Measurements from ENCODE around the gene TRIM26.
A peak's percentile ranks its signal among the peaks of the same experiment; 100 is the strongest.
"Not testable (repeated sequence)": the region's sequence is repeated elsewhere in the genome, so short reads cannot be mapped to it uniquely, and the experiment has no call there.

Gene TRIM26

DNA sequence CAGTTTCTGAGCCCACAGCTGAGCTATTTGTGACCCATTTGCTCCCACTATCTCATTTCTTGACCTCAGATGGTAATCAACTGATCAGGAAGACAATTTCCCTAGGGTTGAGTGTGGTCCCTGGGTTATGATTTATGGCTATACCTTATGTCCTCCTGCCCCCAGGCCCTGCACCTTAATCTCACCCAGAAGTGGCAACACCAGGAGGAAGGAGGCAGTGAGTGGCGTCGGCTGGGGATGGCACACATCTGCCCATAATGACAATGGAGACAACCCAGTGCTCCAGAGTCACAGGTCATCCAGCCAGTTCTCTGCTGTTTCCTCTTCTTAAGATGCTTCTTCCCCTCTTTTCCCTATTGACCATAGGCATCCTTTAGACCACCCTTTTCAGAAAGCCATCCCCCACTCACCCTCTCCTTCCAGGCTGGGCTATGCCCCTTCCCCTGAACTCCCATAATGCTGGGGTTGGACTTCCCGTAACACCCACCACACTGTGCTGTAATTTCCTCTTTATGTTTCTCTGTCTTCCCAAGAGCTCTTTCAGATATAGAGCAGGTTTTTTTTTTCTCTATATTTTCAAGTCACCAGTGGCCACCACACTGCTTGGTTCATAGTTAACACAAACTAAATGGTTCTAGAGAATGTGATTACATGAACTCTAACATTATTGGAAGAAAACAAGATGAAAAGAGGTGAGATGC is 60.1 kb downstream of the TRIM26 start:
- peak in 1 of 2 experiments; percentile 14 for DNase-seq

- no peak for DNase-seq
Observed at GRCh38 chr6:30152016-30152673, 61.1 kb downstream of the TRIM26 start.

DNA sequence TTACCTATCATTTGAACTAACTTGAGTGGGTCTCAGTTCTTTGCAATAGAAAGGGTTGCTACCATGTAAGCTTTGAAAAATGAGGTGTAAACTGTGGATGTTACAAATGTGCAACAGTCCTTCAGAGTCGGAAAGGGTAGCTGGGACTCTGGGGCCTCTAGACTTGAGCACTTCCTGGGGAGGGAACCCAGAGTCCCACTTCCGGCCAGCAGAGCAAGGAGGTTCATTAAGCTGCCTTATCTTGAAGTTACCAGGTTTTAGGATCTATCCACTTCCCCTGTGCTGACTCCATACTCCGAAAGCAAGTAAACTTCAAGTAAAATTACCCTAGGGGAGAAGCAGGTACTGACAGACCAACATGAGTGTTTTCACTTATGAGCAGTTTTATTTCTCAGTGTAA is 61.6 kb downstream of the TRIM26 start:
- DNase-seq, result peak; percentile 78 to 82

DNA sequence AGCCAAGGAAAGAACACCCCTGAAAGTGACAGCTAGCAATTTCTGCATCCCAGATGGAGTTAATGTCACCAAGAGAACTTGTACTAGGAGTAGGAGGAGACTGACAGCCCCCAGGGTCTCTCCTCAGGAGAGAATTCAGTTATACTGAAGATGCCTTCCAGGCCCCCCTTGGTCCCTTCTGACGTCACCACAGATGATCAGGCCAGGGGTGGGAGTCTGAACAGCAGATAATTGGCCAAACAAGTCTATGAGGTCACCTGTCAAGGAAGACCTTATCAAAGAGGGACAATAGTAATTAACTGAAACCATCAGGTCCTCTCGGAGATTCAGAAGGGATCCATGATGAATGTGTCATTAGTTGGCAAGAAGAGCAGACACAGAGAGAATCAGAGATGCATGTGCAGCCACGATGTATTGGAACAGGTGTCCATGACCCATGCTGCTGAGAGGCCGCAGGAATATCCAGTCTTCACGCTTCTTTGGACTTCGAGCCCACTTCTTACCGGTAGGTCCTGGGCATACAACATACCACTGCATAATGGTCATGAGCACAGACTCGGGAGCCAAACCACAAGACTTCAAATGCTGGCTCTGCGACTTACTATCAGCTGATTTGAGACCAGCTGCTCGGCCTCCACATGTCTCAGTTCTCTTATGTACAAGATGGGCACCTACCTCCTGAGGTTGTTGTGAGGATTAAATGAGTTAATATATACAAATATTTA is 62.4 kb downstream of the TRIM26 start:
- no peak for DNase-seq

DNA sequence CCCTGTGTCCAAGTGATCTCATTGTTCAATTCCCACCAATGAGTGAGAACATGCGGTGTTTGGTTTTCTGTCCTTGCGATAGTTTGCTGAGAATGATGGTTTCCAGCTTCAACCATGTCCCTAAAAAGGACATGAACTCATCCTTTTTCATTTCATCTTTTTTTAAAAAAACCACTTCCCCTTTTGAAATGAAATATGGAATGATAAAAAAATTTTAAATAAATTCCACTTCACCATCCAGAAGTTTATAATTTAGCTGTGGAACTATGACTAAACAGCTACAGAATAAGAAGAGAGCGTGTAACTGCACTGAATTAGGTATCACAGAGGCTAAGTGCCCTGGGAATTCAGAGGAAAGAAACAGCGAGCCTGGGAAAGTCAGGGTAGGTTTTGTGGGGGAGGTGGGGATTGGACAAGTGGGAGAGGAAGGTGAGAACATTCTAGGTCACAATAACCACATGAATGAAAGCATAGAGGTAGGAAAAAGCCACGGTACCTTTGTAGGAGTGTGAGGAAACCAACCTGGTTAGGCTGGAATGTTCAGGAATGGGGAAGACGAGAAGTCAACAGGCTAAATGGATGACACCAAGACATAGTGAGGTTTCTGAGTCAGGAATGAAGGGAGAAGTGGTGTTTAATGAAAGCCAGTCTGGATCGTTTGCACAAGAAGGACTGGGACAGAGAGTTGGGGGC is 63.2 kb downstream of the TRIM26 start:
- DNase-seq, result no peak

- no peak for DNase-seq
Observed at GRCh38 chr6:30149234-30149633, 64.0 kb downstream of the TRIM26 start.

GRCh38 chr6:30147096-30147495 is 66.1 kb downstream of the TRIM26 start:
- no peak for DNase-seq

- no peak for DNase-seq
Observed at GRCh38 chr6:30145818-30146217, 67.4 kb downstream of the TRIM26 start.

DNA sequence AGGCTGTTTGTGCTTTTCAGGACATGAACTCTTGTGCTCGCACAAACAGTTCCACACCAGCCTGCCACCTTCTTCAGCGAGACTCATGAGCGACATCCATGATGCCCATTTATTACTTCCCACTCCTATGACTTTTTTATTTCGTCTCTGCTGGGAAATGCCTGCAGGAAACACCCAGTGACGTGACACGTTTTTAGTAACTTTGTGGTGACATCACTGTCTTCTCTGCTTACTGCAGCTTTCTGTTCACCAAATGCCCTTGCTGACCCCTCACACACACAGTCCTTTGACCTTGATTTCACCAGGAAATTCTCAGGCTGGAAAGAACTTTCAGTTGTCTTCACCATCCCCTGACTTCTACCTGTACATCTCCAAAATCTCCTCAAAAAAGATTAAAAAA is 68.4 kb downstream of the TRIM26 start:
- DNase-seq, result no peak

GRCh38 chr6:30143780-30144179 is 69.4 kb downstream of the TRIM26 start:
- no peak for DNase-seq

DNA sequence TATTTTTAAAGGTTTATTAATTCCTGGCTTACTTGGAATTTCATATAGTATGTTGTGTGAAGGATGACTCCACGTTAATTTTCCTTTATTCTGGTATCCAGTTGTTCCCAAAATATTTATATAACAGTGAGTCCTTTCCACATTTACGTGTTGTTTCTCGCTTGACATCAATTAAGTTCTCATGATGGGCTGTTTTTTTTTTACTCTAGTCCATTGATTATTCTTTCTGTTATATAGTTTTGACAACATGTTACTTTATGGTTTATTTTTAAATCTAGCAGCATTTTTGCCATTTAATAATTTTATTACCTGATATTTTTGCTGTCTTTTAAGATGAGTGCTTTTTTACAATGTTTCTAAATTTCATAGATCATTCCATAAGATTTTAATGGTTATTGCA is 70.5 kb downstream of the TRIM26 start:
- DNase-seq, result no peak

GRCh38 chr6:30140240-30140639 is 73.0 kb downstream of the TRIM26 start:
- not testable (repeated sequence) for DNase-seq

- DNase-seq, result no peak
Observed at GRCh38 chr6:30136570-30137286, 76.5 kb downstream of the TRIM26 start.

DNA sequence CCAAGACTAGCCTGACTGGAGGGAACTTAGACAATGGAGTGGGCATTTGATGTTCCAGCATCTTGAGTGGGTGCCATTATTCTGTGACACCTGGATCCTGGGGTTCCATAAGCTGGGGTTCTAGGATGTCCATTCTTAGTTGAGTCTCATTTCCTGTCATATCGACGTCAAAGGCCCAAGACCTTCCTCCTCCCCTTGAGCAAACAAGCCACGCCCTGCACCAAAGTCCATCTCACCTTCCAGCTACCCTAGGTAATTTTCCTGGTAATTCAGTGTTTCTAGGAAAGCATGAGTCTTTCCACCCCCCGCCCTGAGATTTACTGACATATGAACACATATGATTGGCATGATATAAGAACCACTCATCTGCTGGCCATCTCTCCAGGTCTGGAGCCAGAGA is 77.4 kb downstream of the TRIM26 start, which contains the start of gene TRIM40:
Gene TRIM40 (plus strand): TSS at position 384 of the 400 bp plus-strand sequence. CDS start 897 bp downstream, outside the sequence.
- DNase-seq, result no peak

DNA sequence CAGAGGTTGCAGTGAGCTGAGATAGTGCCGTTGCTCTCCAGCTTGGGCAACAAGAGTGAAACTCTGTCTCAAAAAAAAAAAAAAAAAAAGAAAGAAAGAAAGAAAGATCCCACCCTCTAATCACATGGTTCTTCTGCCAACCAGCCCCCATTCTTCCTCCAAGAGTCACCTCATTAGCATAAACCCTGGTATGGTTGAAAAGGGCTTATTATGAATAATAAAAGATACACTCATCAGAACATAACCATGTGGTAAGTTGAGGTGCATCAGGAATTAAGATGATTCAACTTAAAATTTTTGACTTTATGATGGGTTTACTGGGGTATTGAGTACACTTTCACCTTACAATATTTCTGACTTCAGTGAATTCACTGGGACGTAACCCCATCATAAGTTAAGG is 78.1 kb downstream of the TRIM26 start:
- DNase-seq, result no peak
